A673 (cell line): ENCODE data around the gene IL1RAPL1. TPM values are rescaled to one million over a fixed set of nuclear protein-coding genes. Genes with fewer than 3 reads are reported as not detected.

Experiments
- BruUV-seq: library from RNA; stranded (reverse); fragments of 400-500 nt; replicated peaks from 2 replicates; lab custom pipeline; 2021; lab: Mats Ljungman, UMichigan
- CTCF ChIA-PET: fragments of 300-600 bp; sonication (Branson Sonifier 250); formaldehyde crosslinking; loops from one replicate; lab custom pipeline; 2022; ENCODE audit warnings: antibody characterized with exemption; lab: Charles Lee
- POLR2A ChIA-PET: fragments of 300-600 bp; sonication (Branson Sonifier 250); formaldehyde crosslinking; loops from one replicate; lab custom pipeline; 2022; ENCODE audit warnings: antibody characterized with exemption; ENCODE audit not compliant: low non-redundant PET; lab: Charles Lee
- DNase-seq: peaks from one replicate; pipeline ENCODE4 v3.0.0-alpha.2; 2015; ENCODE audit warnings: low spot score
- H3K27ac ChIP-seq: fragments of 200-600 bp; sonication (generic); 2 replicates; pipeline ENCODE4 v1.5.1; 2016; ENCODE audit warnings: mixed run types, low read depth, mild to moderate bottlenecking, mixed read lengths, antibody characterized with exemption, low read length; ENCODE audit not compliant: poor library complexity, severe bottlenecking
- H3K27me3 ChIP-seq: fragments of 200-600 bp; sonication (generic); replicated peaks from 2 replicates; pipeline ENCODE4 v1.6.1; 2017; ENCODE audit warnings: mixed run types, low read depth, mild to moderate bottlenecking, mixed read lengths, antibody characterized with exemption, low read length; ENCODE audit not compliant: insufficient read depth, poor library complexity
- H3K36me3 ChIP-seq: fragments of 200-600 bp; sonication (generic); 2 replicates; pipeline ENCODE4 v1.6.1; 2016; ENCODE audit warnings: mixed run types, mild to moderate bottlenecking, mixed read lengths, antibody characterized with exemption, low read length; ENCODE audit not compliant: insufficient read depth, poor library complexity, severe bottlenecking
- H3K4me1 ChIP-seq: fragments of 200-600 bp; sonication (generic); 2 replicates; pipeline ENCODE4 v1.6.1; 2017; ENCODE audit warnings: mixed run types, mild to moderate bottlenecking, mixed read lengths, antibody characterized with exemption, low read length; ENCODE audit not compliant: insufficient read depth, poor library complexity, severe bottlenecking
- H3K4me3 ChIP-seq: fragments of 200-600 bp; sonication (generic); 2 replicates; pipeline ENCODE4 v1.5.1; 2016; ENCODE audit warnings: low read depth, mixed run types, mild to moderate bottlenecking, mixed read lengths, low read length; ENCODE audit not compliant: poor library complexity, severe bottlenecking
- H3K9me3 ChIP-seq: fragments of 200-600 bp; sonication (generic); 2 replicates; pipeline ENCODE4 v1.6.1; 2016; ENCODE audit warnings: mixed run types, low read depth, mild to moderate bottlenecking, mixed read lengths, antibody characterized with exemption, low read length; ENCODE audit not compliant: poor library complexity, severe bottlenecking
- EZH2 ChIP-seq: fragments of 200-600 bp; sonication (generic); IDR thresholded peaks from 2 replicates; pipeline ENCODE4 v1.6.1; 2017; ENCODE audit warnings: borderline replicate concordance, low read depth, mild to moderate bottlenecking, mixed read lengths, antibody characterized with exemption, low read length; ENCODE audit not compliant: poor library complexity, severe bottlenecking
- intact Hi-C: fragments of 100-400 bp; cut with micrococcal nuclease; formaldehyde crosslinking; loops from one replicate; pipeline ENCODE4 v1.10.0; 2022; ENCODE audit not compliant: unreplicated experiment
- total RNA-seq: library from RNA; stranded (reverse); gene quantifications from 2 replicates; pipeline ENCODE4 v1.2.3, GENCODE V29; 2021
- TF ChIP-seq, protein P1 (sequence below): fragments of 300-800, 200-600 bp; sonication (generic); conservative IDR thresholded peaks from 2 replicates; pipeline ENCODE4 v1.5.1; 2017; ENCODE audit warnings: low read depth, mild to moderate bottlenecking, antibody characterized with exemption, low read length, moderate library complexity, mixed read lengths

IL1RAPL1 gene
- total RNA-seq, 1 experiment from 2014 or later: 0.21 TPM

DNA sequence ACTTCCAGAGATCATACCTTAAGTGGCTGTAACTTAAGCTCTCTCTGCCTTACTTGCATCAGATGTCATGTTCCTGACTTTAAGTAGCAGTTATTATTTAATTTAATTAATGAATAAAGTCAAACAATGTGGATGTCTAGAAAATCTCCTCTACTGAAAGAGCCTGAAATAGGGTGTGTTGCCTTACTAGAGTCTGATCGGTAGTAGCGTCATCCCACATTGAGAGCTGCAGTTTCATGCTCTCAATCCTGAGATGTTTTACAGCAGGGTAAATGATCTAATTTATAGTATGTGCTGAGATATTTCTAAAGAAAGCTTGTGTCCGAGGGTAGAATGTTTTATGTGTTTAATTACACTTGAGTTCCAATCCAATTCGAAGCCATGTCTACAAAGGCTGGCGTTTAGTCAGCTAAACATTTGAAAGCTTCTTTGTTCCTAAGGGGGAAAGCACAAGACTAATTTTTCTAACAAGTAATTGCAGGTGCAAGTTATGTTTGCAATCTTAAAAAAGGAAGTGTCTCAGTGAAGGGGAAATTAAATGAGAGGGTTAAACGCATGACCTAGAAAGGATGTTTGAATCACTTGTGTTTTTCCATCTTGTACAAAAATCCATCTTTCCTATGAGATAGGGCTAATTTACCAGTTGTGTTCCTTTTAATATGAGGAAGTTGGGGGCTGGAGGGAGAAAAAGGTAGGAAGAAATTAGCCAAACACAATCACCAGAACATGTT lies 1237.1 kb downstream of the IL1RAPL1 start:
- Histone ChIP-seq H3K27me3 (no peaks in the 10 kb centered on the region), H3K9me3 (no peaks in the 10 kb centered on the region), H3K36me3 (no peaks in the 10 kb centered on the region), H3K4me1 (no peaks in the 10 kb centered on the region), H3K4me3 (no peak overlapping the region), H3K27ac (no peak overlapping the region)
- TF ChIP-seq EZH2: no peak
- TF ChIP-seq, protein P1, sequence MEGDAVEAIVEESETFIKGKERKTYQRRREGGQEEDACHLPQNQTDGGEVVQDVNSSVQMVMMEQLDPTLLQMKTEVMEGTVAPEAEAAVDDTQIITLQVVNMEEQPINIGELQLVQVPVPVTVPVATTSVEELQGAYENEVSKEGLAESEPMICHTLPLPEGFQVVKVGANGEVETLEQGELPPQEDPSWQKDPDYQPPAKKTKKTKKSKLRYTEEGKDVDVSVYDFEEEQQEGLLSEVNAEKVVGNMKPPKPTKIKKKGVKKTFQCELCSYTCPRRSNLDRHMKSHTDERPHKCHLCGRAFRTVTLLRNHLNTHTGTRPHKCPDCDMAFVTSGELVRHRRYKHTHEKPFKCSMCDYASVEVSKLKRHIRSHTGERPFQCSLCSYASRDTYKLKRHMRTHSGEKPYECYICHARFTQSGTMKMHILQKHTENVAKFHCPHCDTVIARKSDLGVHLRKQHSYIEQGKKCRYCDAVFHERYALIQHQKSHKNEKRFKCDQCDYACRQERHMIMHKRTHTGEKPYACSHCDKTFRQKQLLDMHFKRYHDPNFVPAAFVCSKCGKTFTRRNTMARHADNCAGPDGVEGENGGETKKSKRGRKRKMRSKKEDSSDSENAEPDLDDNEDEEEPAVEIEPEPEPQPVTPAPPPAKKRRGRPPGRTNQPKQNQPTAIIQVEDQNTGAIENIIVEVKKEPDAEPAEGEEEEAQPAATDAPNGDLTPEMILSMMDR: no peak
- POLR2A ChIA-PET: no interaction called here
- no peak for DNase-seq
- intact Hi-C loops: no loop called here
- BruUV-seq: no TSS peak
- CTCF ChIA-PET: no interaction called here

- Histone ChIP-seq H3K27me3 (peaks cover under 1% of the 10 kb centered on the region), H3K9me3 (no peaks in the 10 kb centered on the region), H3K4me3 (no peak overlapping the region), H3K4me1 (no peaks in the 10 kb centered on the region), H3K36me3 (no peaks in the 10 kb centered on the region), H3K27ac (no peak overlapping the region)
- intact Hi-C loops: no loop called here
- CTCF ChIA-PET: no interaction called here
- DNase-seq: no peak
- POLR2A ChIA-PET: no interaction called here
- no peak for TF ChIP-seq EZH2
- TF ChIP-seq, protein P1: no peak
- BruUV-seq: no TSS peak
Measured at GRCh38 chrX:29826742-29827141, 1239.5 kb downstream of the IL1RAPL1 start.

- H3K27ac ChIP-seq: no peak overlapping the region
- DNase-seq: no peak
- H3K36me3 ChIP-seq: no peaks in the 10 kb centered on the region
- H3K27me3 ChIP-seq: peaks cover 5% of the 10 kb centered on the region
- intact Hi-C loops: no loop called here
- H3K4me1 ChIP-seq: no peaks in the 10 kb centered on the region
- no peaks in the 10 kb centered on the region for H3K9me3 ChIP-seq
- H3K4me3 ChIP-seq: no peak overlapping the region
- no peak for TF ChIP-seq EZH2
- TF ChIP-seq, protein P1: no peak
- ChIA-PET POLR2A (no interaction called here), CTCF (interaction anchor here (0.6 kb wide), 1 partner anchor 9 kb away, joined by 6 read pairs; no protein-coding TSS in a partner anchor)
- BruUV-seq: no TSS peak
Measured at GRCh38 chrX:29834311-29834710, 1247.1 kb downstream of the IL1RAPL1 start.
